Mucosa of descending colon (tissue), 3 donors: ENCODE data around the gene LRPAP1. TPM values are rescaled to one million over a fixed set of nuclear protein-coding genes. Genes with fewer than 3 reads are reported as not detected.
"Not testable (repeated sequence)": the region's sequence is repeated elsewhere in the genome, so short reads cannot be mapped to it uniquely, and the experiment has no call there.

Experiments
- ATAC-seq: fragments of 200-7000 bp; cut with Tn5 transposase; one replicate; pipeline ENCODE4 v1.9.1; 2020; ENCODE audit warnings: mild to moderate bottlenecking, moderate library complexity
- DNase-seq, 3 donors: peaks; one replicate each; pipeline ENCODE4 v3.0.0-alpha.2; 2020
- H3K36me3 ChIP-seq: fragments of 200-600 bp; one replicate; pipeline ENCODE4 v1.8.0; 2021; ENCODE audit warnings: low read depth, mild to moderate bottlenecking
- H3K4me1 ChIP-seq: fragments of 200-600 bp; one replicate; pipeline ENCODE4 v1.8.0; 2021; ENCODE audit warnings: low read depth, mild to moderate bottlenecking
- H3K4me3 ChIP-seq: fragments of 200-600 bp; one replicate; pipeline ENCODE4 v1.8.0; 2021; ENCODE audit warnings: mild to moderate bottlenecking
- H3K9me3 ChIP-seq: fragments of 200-600 bp; one replicate; pipeline ENCODE4 v1.8.0; 2021; ENCODE audit warnings: mild to moderate bottlenecking
- CTCF ChIP-seq: fragments of 200-600 bp; IDR thresholded peaks from one replicate; pipeline ENCODE4 v1.8.0; 2022; ENCODE audit warnings: antibody characterized with exemption, mild to moderate bottlenecking
- intact Hi-C, 2 donors: fragments of 100-400 bp; cut with DNase I in 1 of 2; cut with micrococcal nuclease in 1 of 2; formaldehyde crosslinking; loops; one replicate each; pipeline versions ENCODE4 v1.11.0 to v1.11.1; 2022; cut with DNase I, micrococcal nuclease
- long read RNA-seq, 2 donors: library from polyadenylated mRNA; unstranded; transcript quantifications; one replicate each; pipeline ENCODE4 v2.0.0, GENCODE V29; 2019 to 2021
- total RNA-seq, 3 donors: library from RNA; stranded (reverse); fragmentation: NEBNext Ultra II Directional in 2 of 3; extraction: Animal tissue kit (Norgen Biotek cat#: 25700) in 2 of 3; gene quantifications; one replicate each; pipeline versions ENCODE4 v1.2.1 to v1.2.4, GENCODE V29; 2021 to 2023
- donor health status: DM: no; HTN: no; CAD: no; lungs with moderate emphysema.
- donor health status: DM: no; HTN: no; CAD: no.
- donor health status: DM: no; HTN: yes; CAD: no.

LRPAP1 gene
- total RNA-seq = 100 to 1,000 TPM; 109 to 139 (median 137) TPM
- long read RNA-seq, donor 1, full-length matches to known transcripts = 326 of 359 reads
- long read RNA-seq, donor 1, partial matches to known transcripts = 23 of 359 reads
- long read RNA-seq, donor 1, other reads (novel, unspliced or antisense) = 10 of 359 reads
- long read RNA-seq, donor 2, full-length matches to known transcripts = 287 of 295 reads
- long read RNA-seq, donor 2, partial matches to known transcripts = 6 of 295 reads
- long read RNA-seq, donor 2, other reads (novel, unspliced or antisense) = 2 of 295 reads

GRCh38 chr4:3531879-3532750 lies at the start of gene LRPAP1:
TSS of gene LRPAP1 (minus strand) at chr4:3532422. CDS start at chr4:3532412, 10 bp downstream.
- DNase-seq = peak; percentile 91 to 95 (median 93)
- ATAC-seq = peak; percentile 97
- intact Hi-C loops = no loop called here

DNA sequence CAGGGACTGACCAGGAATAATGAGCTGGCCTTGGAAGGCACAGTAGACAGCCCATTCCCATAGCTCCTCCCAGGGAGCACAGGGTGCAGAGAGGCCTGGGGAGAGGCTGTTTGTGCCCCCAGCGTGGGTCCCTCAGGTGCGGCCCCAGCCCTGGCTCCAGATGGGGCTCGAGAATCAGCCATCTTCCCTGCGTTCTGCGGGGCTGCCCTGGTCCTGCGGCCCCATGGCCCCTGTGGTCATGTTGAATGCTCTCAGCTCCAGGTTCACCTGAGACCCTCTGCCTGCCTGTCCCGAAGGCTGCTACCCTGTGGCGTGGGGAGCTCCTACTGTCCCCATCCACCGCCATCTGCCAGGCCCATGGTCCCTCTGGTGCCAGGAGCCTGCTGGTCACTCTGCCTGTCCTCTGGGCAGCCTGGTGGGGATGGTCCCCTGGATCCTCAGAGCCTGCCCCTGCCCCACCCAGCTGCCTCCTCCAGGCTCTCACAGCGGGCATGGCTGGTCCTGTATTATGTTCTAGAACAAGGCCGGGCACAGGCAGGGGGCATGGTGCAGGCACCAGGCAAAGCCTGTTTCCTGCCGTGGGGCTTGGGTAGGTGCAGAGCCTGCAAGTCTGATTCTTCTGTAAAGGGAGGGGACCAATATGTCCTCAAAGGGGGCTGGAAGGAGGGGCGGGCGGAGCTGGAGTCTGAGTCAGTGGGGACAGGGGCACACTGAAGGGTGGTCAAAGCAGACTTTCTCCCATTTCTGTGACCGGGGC lies 49.3 kb upstream of the LRPAP1 start:
- ATAC-seq, H3K36me3 ChIP-seq, H3K4me3 ChIP-seq, H3K9me3 ChIP-seq, intact Hi-C loops, H3K4me1 ChIP-seq: not testable (repeated sequence)
- DNase-seq = peak in 1 of 3 donors; percentile 15

More at GRCh38 chr4:3531879-3532750, at the start of gene LRPAP1:
- no peak for TF ChIP-seq CTCF
- peaks cover 18% of the 10 kb centered on the region for H3K4me1 ChIP-seq
- H3K4me3 ChIP-seq = peak within 1 kb of the TSS; percentile 80
- H3K36me3 ChIP-seq = no peaks in the 10 kb centered on the region
- H3K9me3 ChIP-seq = no peaks in the 10 kb centered on the region

GRCh38 chr4:3580859-3581258 lies 48.6 kb upstream of the LRPAP1 start:
- ATAC-seq, DNase-seq, H3K4me3 ChIP-seq, H3K9me3 ChIP-seq, intact Hi-C loops, H3K4me1 ChIP-seq, H3K36me3 ChIP-seq: not testable (repeated sequence)

DNA sequence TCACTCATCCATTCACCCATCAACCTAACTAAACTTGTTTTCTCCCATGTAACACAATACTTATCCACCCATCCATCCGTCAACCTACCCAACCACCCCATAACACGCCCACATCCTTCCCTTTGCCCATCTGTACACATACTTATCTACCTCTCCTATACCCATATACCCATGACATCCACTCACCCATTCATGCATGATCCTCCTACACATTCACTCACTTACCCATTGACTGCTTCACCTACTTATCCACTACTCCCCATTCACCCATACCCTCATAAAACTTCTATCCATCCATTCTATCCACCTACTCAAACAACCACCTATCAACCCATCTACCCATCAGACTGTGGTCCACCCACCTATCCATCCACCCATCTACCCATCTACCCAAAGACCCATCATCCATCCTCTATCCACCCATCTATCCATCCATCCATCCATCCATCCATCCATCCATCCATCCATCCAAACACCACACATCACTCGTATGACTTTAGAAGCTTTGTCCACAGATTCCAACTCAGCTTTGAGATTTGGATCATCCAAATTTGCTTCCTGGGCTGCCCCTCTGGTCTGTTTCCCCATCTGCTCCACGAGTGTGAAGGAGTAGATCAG lies 46.4 kb upstream of the LRPAP1 start:
- H3K4me3 ChIP-seq, intact Hi-C loops, ATAC-seq, DNase-seq, H3K9me3 ChIP-seq, H3K36me3 ChIP-seq, H3K4me1 ChIP-seq: not testable (repeated sequence)

DNA sequence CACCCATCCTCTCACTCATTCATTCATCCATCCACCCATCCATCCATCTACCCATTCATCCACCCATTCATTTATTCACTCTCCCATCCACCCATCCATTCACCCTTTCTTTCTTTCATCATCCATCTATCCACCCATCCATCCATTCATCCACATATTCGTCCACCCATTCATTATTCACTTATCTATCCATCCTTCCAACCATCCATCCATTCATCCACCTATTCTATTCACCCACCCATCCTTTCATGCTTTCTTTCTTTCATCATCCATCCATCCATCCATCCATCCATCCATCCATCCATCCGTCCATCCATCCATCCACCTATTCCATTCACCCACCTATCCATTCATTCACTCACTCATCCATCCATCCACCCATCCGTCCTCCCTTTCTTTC lies 45.8 kb upstream of the LRPAP1 start:
- H3K36me3 ChIP-seq, H3K4me1 ChIP-seq, H3K9me3 ChIP-seq, intact Hi-C loops, H3K4me3 ChIP-seq, DNase-seq, ATAC-seq: not testable (repeated sequence)

- H3K4me3 ChIP-seq, intact Hi-C loops, ATAC-seq, H3K4me1 ChIP-seq, DNase-seq, H3K9me3 ChIP-seq, H3K36me3 ChIP-seq: not testable (repeated sequence)
Measured at GRCh38 chr4:3577208-3577892, 45.1 kb upstream of the LRPAP1 start.

DNA sequence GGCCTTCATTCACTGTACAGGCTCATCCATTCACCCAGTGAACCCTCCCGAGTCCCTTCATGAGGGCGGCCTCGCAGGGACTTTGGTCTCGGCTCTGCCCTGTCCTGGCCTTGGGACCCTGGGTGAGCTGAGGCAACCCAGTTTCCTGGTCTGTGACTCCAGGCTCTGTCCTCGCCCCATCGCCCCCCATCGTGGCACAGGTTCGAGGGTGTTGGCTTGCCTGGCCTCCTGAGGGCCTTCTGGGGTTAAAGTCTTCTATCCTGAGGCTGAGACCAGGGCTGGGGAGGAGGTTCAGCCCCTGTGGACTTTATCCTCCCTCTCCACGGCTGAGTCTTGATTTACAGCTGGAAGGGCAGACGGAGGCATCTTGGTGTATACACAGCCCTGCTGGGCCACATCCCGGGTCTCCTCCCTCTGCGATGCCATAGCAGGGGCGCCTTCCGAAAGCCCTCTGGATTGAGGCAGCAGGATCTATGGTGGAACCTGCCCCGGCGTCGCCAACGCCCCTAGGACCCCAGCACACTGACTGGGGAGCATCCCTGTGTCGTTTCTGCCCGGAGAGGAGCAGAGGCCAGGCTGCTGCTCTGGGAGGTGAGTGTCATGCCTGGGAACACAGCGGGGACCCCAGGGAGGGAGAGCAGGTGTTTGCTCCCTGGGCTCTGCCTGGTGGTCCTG lies 44.4 kb upstream of the LRPAP1 start:
- H3K4me1 ChIP-seq, H3K36me3 ChIP-seq, intact Hi-C loops, H3K4me3 ChIP-seq, H3K9me3 ChIP-seq: not testable (repeated sequence)
- peak; percentile 56 for ATAC-seq
- DNase-seq = peak in 1 of 3 donors; percentile 15

DNA sequence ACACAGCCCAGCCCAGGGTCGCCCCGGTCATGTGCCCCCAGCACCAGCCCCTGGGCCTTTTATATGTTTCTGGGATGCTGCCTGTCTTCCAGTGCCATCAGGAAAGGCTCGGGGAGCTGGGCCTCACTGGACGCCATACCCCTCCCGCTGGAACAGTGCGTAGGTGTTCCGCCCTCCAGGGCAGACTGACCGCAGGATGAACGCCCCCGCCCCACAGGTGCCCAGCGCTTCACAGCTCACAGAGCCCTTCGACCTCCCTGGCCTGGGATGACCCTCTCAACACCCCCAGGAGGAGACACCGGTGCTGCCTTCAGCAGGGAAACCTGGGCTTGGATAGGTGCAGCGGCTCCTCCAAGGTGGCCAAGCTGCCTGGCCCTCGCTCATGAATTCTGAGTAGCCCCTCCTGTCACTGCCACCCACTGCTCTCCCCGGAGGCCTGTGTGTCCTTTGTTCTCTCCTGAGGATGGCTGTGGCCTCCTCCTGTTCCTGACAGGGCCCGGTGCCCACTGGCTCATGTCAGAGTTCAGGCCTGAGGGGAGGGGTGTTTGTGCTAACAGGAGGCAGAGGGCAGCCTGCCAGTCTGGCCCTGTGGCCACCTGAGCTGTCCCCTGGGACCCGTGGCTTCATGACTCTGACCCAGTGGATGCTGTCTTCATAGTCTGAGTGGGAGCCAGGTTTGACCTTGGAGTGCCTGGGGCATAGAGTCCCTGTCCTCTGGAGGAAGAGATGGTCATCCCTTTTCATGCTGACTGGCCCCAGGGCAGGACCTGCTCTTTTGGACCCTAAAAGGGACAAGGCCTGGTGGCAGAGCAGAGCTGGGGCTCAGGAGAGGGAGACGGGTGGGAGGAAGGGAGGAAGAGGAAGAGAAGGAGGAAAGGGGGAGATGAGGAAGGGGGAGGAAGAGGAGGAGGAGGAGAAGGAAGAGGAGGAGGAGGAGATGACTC lies 43.5 kb upstream of the LRPAP1 start:
- H3K9me3 ChIP-seq, intact Hi-C loops, DNase-seq, H3K36me3 ChIP-seq, ATAC-seq, H3K4me3 ChIP-seq, H3K4me1 ChIP-seq: not testable (repeated sequence)

DNA sequence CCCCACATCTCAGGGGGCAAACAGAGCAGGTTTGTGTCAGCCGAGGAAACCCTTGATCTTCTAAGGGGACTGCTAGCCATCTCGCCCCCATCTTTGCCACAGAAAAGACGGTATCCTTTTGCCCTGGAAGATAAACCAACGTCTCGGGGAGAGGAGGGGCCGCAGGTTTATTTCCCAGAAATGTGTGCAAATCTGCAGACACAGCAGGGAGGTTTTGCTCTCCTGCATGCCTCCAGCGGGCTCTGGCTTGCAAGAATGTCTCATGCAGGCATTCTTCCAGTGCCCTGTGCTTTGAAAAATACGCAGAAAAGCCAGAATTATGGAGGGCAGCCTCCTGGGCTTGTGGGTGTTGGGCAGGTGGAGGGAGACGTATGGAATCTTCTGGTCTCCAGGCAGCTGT lies 42.6 kb upstream of the LRPAP1 start:
- H3K4me3 ChIP-seq, intact Hi-C loops, DNase-seq, H3K36me3 ChIP-seq, H3K9me3 ChIP-seq, ATAC-seq, H3K4me1 ChIP-seq: not testable (repeated sequence)

DNA sequence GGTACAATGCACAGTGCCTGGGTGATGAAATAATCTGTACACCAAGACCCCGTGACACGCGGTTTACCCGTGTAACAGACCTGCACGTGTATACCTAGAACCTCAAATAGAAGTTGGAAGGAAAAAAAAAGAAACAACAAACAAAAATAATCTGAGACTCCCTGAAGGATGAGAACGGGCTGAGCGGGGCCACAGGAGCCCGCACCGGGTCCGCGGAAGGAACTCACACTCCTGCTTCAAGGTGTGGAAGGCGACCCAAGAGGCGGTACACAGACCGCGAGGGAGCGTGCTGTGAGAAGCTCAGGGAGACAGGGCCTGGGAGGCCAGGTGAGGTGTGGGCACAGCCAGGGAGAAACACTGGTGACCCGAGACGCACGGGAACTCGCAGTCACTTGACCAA lies 42.1 kb upstream of the LRPAP1 start:
- DNase-seq, H3K4me1 ChIP-seq, intact Hi-C loops, ATAC-seq, H3K4me3 ChIP-seq, H3K36me3 ChIP-seq, H3K9me3 ChIP-seq: not testable (repeated sequence)
